GM19025 (cell line): ENCODE data around the gene TMEM150B.

Experiments
- ATAC-seq: cut with Tn5 transposase; IDR thresholded peaks from one replicate; pipeline ENCODE4 v1.9.1; 2021; ENCODE audit warnings: mild to moderate bottlenecking, low read depth, moderate library complexity; ENCODE audit not compliant: unreplicated experiment

TMEM150B gene

GRCh38 chr19:55309448-55309847 is 15.7 kb downstream of the TMEM150B start:
- ATAC-seq = no peak

- no peak for ATAC-seq
Observed at GRCh38 chr19:55308281-55308680, 16.9 kb downstream of the TMEM150B start.

GRCh38 chr19:55306712-55307111 is 18.4 kb downstream of the TMEM150B start:
- ATAC-seq = no peak

- no peak for ATAC-seq
Observed at GRCh38 chr19:55305983-55306562, 19.1 kb downstream of the TMEM150B start.

GRCh38 chr19:55305491-55305890 is 19.6 kb downstream of the TMEM150B start:
- ATAC-seq = no peak

- no peak for ATAC-seq
Observed at GRCh38 chr19:55304980-55305379, 20.2 kb downstream of the TMEM150B start.

- no peak for ATAC-seq
Observed at GRCh38 chr19:55304279-55304978, 20.7 kb downstream of the TMEM150B start.

GRCh38 chr19:55303477-55303876 is 21.7 kb downstream of the TMEM150B start:
- ATAC-seq = no peak

GRCh38 chr19:55302318-55302703 is 22.8 kb downstream of the TMEM150B start:
- ATAC-seq = no peak

GRCh38 chr19:55301459-55302317 is 23.5 kb downstream of the TMEM150B start:
- no peak for ATAC-seq

- ATAC-seq = no peak
Observed at GRCh38 chr19:55300886-55301458, 24.2 kb downstream of the TMEM150B start.

- ATAC-seq = no peak
Observed at GRCh38 chr19:55299991-55300390, 25.1 kb downstream of the TMEM150B start.

GRCh38 chr19:55297267-55297666 is 27.9 kb downstream of the TMEM150B start:
- ATAC-seq = no peak

GRCh38 chr19:55289117-55289796 is 35.9 kb downstream of the TMEM150B start:
- no peak for ATAC-seq

- no peak for ATAC-seq
Observed at GRCh38 chr19:55287361-55288079, 37.6 kb downstream of the TMEM150B start.

GRCh38 chr19:55285229-55285890 is 39.8 kb downstream of the TMEM150B start:
- no peak for ATAC-seq

- no peak for ATAC-seq
Observed at GRCh38 chr19:55284405-55285058, 40.6 kb downstream of the TMEM150B start.

- ATAC-seq = no peak
Observed at GRCh38 chr19:55283548-55284377, 41.4 kb downstream of the TMEM150B start, which contains the start of gene BRSK1. BRSK1 (plus strand) TSS chr19:55283997; CDS start chr19:55284443, 446 bp downstream.
